Stimulated activated effector memory CD8-positive, alpha-beta T cell treated with anti-CD3 and anti-CD28 coated beads, Interleukin-12 subunit alpha, Interleukin-12 subunit beta, amount 100 ng/mL, for 72 hours (primary cell): ENCODE results near the gene NECTIN1.

Experiments used
- ATAC-seq: fragments of 150-1000 bp; cut with Tn5 transposase; 2 replicates; pipeline ENCODE4 v1.10.0; 2021
- DNase-seq, 2 donors: peaks; one replicate each; pipeline ENCODE4 v3.0.0; 2021 to 2022; ENCODE audit warnings: low spot score in 2 of 2
- H3K27ac Mint-ChIP-seq: one replicate; pipeline ENCODE4 v1.8.0; 2022; ENCODE audit warnings: mild to moderate bottlenecking, mixed read lengths
- H3K36me3 Mint-ChIP-seq: one replicate; pipeline ENCODE4 v1.8.0; 2022; ENCODE audit warnings: mild to moderate bottlenecking, mixed read lengths
- H3K4me1 Mint-ChIP-seq: one replicate; pipeline ENCODE4 v1.8.0; 2022; ENCODE audit warnings: mixed read lengths
- H3K4me3 Mint-ChIP-seq: one replicate; pipeline ENCODE4 v1.8.0; 2022; ENCODE audit warnings: mild to moderate bottlenecking, mixed read lengths
- H3K9me3 Mint-ChIP-seq: one replicate; pipeline ENCODE4 v1.8.0; 2022; ENCODE audit warnings: mixed read lengths

The NECTIN1 gene

GRCh38 chr11:119700030-119700429, 29.0 kb downstream of the NECTIN1 start:
- no peak for DNase-seq
- H3K9me3 Mint-ChIP-seq = no peaks in the 10 kb centered on the region
- no peak overlapping the region for H3K27ac Mint-ChIP-seq
- H3K4me1 Mint-ChIP-seq = peaks cover 12% of the 10 kb centered on the region
- no peak for ATAC-seq
- H3K36me3 Mint-ChIP-seq = no peaks in the 10 kb centered on the region
- no peak overlapping the region for H3K4me3 Mint-ChIP-seq

GRCh38 chr11:119699227-119699626, 29.8 kb downstream of the NECTIN1 start:
- ATAC-seq (no peak), DNase-seq (no peak)
- Mint-ChIP-seq H3K4me1 (peaks cover 15% of the 10 kb centered on the region), H3K27ac (no peak overlapping the region), H3K36me3 (no peaks in the 10 kb centered on the region), H3K9me3 (no peaks in the 10 kb centered on the region), H3K4me3 (no peak overlapping the region)

GRCh38 chr11:119697882-119698281, 31.1 kb downstream of the NECTIN1 start:
- peak overlapping the region; percentile 32 for H3K27ac Mint-ChIP-seq
- peaks cover 28% of the 10 kb centered on the region for H3K4me1 Mint-ChIP-seq
- no peaks in the 10 kb centered on the region for H3K36me3 Mint-ChIP-seq
- no peaks in the 10 kb centered on the region for H3K9me3 Mint-ChIP-seq
- DNase-seq = no peak
- ATAC-seq = no peak
- no peak overlapping the region for H3K4me3 Mint-ChIP-seq

GRCh38 chr11:119697445-119697844, 31.6 kb downstream of the NECTIN1 start:
- no peak for ATAC-seq
- Mint-ChIP-seq H3K4me3 (no peak overlapping the region), H3K4me1 (peaks cover 31% of the 10 kb centered on the region), H3K36me3 (no peaks in the 10 kb centered on the region), H3K27ac (peak overlapping the region; percentile 32), H3K9me3 (no peaks in the 10 kb centered on the region)
- DNase-seq = no peak

GRCh38 chr11:119696378-119697222, 32.4 kb downstream of the NECTIN1 start:
- no peak overlapping the region for H3K27ac Mint-ChIP-seq
- H3K4me3 Mint-ChIP-seq = no peak overlapping the region
- H3K4me1 Mint-ChIP-seq = peaks cover 39% of the 10 kb centered on the region
- DNase-seq = no peak
- no peaks in the 10 kb centered on the region for H3K9me3 Mint-ChIP-seq
- no peak for ATAC-seq
- H3K36me3 Mint-ChIP-seq = no peaks in the 10 kb centered on the region

GRCh38 chr11:119694334-119694733, 34.7 kb downstream of the NECTIN1 start:
- peak overlapping the region; percentile 68 for H3K27ac Mint-ChIP-seq
- no peak overlapping the region for H3K4me3 Mint-ChIP-seq
- no peaks in the 10 kb centered on the region for H3K9me3 Mint-ChIP-seq
- DNase-seq = no peak
- peak; percentile 35 for ATAC-seq
- H3K4me1 Mint-ChIP-seq = peaks cover 46% of the 10 kb centered on the region
- peaks cover 6% of the 10 kb centered on the region for H3K36me3 Mint-ChIP-seq

GRCh38 chr11:119693253-119693815, 35.7 kb downstream of the NECTIN1 start:
- Mint-ChIP-seq H3K36me3 (peaks cover 6% of the 10 kb centered on the region), H3K4me1 (peaks cover 50% of the 10 kb centered on the region), H3K4me3 (no peak overlapping the region), H3K27ac (peak overlapping the region; percentile 9), H3K9me3 (no peaks in the 10 kb centered on the region)
- no peak for DNase-seq
- peak; percentile 27 for ATAC-seq

- DNase-seq (no peak), ATAC-seq (no peak)
- H3K27ac Mint-ChIP-seq = no peak overlapping the region
- H3K36me3 Mint-ChIP-seq = peaks cover 6% of the 10 kb centered on the region
- no peak overlapping the region for H3K4me3 Mint-ChIP-seq
- H3K9me3 Mint-ChIP-seq = no peaks in the 10 kb centered on the region
- H3K4me1 Mint-ChIP-seq = peaks cover 52% of the 10 kb centered on the region
Observed at GRCh38 chr11:119692540-119692820, 36.5 kb downstream of the NECTIN1 start.

GRCh38 chr11:119691701-119692539, 37.1 kb downstream of the NECTIN1 start:
- peaks cover 6% of the 10 kb centered on the region for H3K36me3 Mint-ChIP-seq
- no peak for DNase-seq
- H3K9me3 Mint-ChIP-seq = no peaks in the 10 kb centered on the region
- H3K4me3 Mint-ChIP-seq = peak overlapping the region; percentile 45
- ATAC-seq = no peak
- H3K27ac Mint-ChIP-seq = no peak overlapping the region
- H3K4me1 Mint-ChIP-seq = peaks cover 58% of the 10 kb centered on the region

- Mint-ChIP-seq H3K36me3 (peaks cover 6% of the 10 kb centered on the region), H3K9me3 (no peaks in the 10 kb centered on the region)
Observed at GRCh38 chr11:119691020-119691666, 37.9 kb downstream of the NECTIN1 start.

GRCh38 chr11:119689302-119689701, 39.7 kb downstream of the NECTIN1 start:
- no peaks in the 10 kb centered on the region for H3K9me3 Mint-ChIP-seq
- H3K4me3 Mint-ChIP-seq = no peak overlapping the region
- ATAC-seq = no peak
- peaks cover 76% of the 10 kb centered on the region for H3K4me1 Mint-ChIP-seq
- no peak overlapping the region for H3K27ac Mint-ChIP-seq
- no peak for DNase-seq
- peaks cover 6% of the 10 kb centered on the region for H3K36me3 Mint-ChIP-seq

More at GRCh38 chr11:119691020-119691666, 37.9 kb downstream of the NECTIN1 start:
- peak overlapping the region; percentile 62 for H3K27ac Mint-ChIP-seq
- H3K4me3 Mint-ChIP-seq = peak overlapping the region; percentile 45
- ATAC-seq = peak; percentile 80
- no peak for DNase-seq
- peaks cover 65% of the 10 kb centered on the region for H3K4me1 Mint-ChIP-seq

GRCh38 chr11:119688356-119688755, 40.6 kb downstream of the NECTIN1 start:
- ATAC-seq = no peak
- no peak for DNase-seq
- H3K36me3 Mint-ChIP-seq = peaks cover 6% of the 10 kb centered on the region
- peak overlapping the region; percentile 54 for H3K27ac Mint-ChIP-seq
- H3K4me3 Mint-ChIP-seq = no peak overlapping the region
- no peaks in the 10 kb centered on the region for H3K9me3 Mint-ChIP-seq
- H3K4me1 Mint-ChIP-seq = peaks cover 76% of the 10 kb centered on the region

- Mint-ChIP-seq H3K4me1 (peaks cover 77% of the 10 kb centered on the region), H3K4me3 (no peak overlapping the region)
Observed at GRCh38 chr11:119687373-119688046, 41.5 kb downstream of the NECTIN1 start.

GRCh38 chr11:119686177-119686882, 42.7 kb downstream of the NECTIN1 start:
- peaks cover 67% of the 10 kb centered on the region for H3K4me1 Mint-ChIP-seq
- H3K27ac Mint-ChIP-seq = no peak overlapping the region
- ATAC-seq (no peak), DNase-seq (no peak)
- no peak overlapping the region for H3K4me3 Mint-ChIP-seq
- H3K9me3 Mint-ChIP-seq = no peaks in the 10 kb centered on the region
- peaks cover 6% of the 10 kb centered on the region for H3K36me3 Mint-ChIP-seq

More at GRCh38 chr11:119687373-119688046, 41.5 kb downstream of the NECTIN1 start:
- DNase-seq (no peak), ATAC-seq (no peak)
- H3K9me3 Mint-ChIP-seq = no peaks in the 10 kb centered on the region
- H3K27ac Mint-ChIP-seq = peak overlapping the region; percentile 48
- H3K36me3 Mint-ChIP-seq = peaks cover 6% of the 10 kb centered on the region
